HL-60 (cell line): Measurements from ENCODE around the gene WDR37.

Source experiments
- DNase-seq, 2 experiments: peaks; one replicate each; pipeline ENCODE4 v3.0.0-alpha.2; 2010 to 2020; ENCODE audit warnings: low read depth in 1 of 2, low spot score in 1 of 2
- H3K27ac ChIP-seq: fragments of 250-450 bp; sonication (Bioruptor Pico); replicated peaks from 2 replicates; pipeline ENCODE4 v1.5.1; 2020; ENCODE audit warnings: mild to moderate bottlenecking, moderate library complexity
- H3K27me3 ChIP-seq: fragments of 250-450 bp; sonication (Bioruptor Pico); 2 replicates; pipeline ENCODE4 v1.5.1; 2021; ENCODE audit warnings: mild to moderate bottlenecking, moderate library complexity; ENCODE audit not compliant: insufficient read depth, poor library complexity, severe bottlenecking
- H3K4me3 ChIP-seq: replicated peaks from 2 replicates; pipeline ENCODE4 v1.5.1; 2011; ENCODE audit warnings: mild to moderate bottlenecking, control low read depth, low read length; ENCODE audit not compliant: insufficient read depth
- GABPA ChIP-seq: IDR thresholded peaks from 2 replicates; pipeline ENCODE4 v1.6.1; 2012; ENCODE audit warnings: low read depth
- POLR2AphosphoS5 ChIP-seq: IDR thresholded peaks from 2 replicates; pipeline ENCODE4 v1.6.1; 2012; ENCODE audit warnings: low read depth
- SPI1 ChIP-seq: IDR thresholded peaks from 2 replicates; pipeline ENCODE4 v1.6.1; 2012; ENCODE audit warnings: low read depth, mild to moderate bottlenecking, borderline replicate concordance
- TF ChIP-seq, protein P1 (sequence below): IDR thresholded peaks from one replicate; pipeline ENCODE4 v1.5.1; 2011; ENCODE audit warnings: low read length, control low read depth, inconsistent platforms; ENCODE audit not compliant: insufficient read depth
- TF ChIP-seq, protein P2 (sequence below): IDR thresholded peaks from 2 replicates; pipeline ENCODE4 v1.6.1; 2012; ENCODE audit warnings: low read depth; ENCODE audit not compliant: insufficient replicate concordance

WDR37 gene

DNA sequence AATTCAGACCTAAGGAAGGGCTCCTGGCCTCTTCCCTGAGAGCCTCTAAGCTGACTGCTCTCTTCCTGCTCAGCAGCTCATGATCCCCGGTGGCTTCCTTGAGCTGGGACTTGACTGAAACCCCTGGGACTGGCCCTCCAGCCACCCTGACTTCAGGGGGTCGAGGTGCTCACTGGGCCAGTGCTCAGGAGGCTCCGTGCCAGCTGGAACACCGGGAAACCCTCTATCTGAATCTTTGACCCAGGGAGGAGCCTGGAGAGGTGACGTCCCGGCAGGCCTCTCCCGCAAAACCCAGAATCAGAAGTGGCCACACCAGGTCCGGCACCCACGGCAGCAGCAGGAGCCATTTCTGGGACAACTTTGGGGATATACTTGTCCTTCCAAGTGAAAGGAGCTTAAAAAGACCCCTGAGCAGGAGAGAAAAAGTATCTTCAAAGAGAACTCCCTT lies 110.7 kb downstream of the WDR37 start:
- no peak for DNase-seq
- TF ChIP-seq POLR2AphosphoS5: no peak
- no peak for TF ChIP-seq SPI1
- TF ChIP-seq, protein P1, sequence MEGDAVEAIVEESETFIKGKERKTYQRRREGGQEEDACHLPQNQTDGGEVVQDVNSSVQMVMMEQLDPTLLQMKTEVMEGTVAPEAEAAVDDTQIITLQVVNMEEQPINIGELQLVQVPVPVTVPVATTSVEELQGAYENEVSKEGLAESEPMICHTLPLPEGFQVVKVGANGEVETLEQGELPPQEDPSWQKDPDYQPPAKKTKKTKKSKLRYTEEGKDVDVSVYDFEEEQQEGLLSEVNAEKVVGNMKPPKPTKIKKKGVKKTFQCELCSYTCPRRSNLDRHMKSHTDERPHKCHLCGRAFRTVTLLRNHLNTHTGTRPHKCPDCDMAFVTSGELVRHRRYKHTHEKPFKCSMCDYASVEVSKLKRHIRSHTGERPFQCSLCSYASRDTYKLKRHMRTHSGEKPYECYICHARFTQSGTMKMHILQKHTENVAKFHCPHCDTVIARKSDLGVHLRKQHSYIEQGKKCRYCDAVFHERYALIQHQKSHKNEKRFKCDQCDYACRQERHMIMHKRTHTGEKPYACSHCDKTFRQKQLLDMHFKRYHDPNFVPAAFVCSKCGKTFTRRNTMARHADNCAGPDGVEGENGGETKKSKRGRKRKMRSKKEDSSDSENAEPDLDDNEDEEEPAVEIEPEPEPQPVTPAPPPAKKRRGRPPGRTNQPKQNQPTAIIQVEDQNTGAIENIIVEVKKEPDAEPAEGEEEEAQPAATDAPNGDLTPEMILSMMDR: no peak
- TF ChIP-seq, protein P2, sequence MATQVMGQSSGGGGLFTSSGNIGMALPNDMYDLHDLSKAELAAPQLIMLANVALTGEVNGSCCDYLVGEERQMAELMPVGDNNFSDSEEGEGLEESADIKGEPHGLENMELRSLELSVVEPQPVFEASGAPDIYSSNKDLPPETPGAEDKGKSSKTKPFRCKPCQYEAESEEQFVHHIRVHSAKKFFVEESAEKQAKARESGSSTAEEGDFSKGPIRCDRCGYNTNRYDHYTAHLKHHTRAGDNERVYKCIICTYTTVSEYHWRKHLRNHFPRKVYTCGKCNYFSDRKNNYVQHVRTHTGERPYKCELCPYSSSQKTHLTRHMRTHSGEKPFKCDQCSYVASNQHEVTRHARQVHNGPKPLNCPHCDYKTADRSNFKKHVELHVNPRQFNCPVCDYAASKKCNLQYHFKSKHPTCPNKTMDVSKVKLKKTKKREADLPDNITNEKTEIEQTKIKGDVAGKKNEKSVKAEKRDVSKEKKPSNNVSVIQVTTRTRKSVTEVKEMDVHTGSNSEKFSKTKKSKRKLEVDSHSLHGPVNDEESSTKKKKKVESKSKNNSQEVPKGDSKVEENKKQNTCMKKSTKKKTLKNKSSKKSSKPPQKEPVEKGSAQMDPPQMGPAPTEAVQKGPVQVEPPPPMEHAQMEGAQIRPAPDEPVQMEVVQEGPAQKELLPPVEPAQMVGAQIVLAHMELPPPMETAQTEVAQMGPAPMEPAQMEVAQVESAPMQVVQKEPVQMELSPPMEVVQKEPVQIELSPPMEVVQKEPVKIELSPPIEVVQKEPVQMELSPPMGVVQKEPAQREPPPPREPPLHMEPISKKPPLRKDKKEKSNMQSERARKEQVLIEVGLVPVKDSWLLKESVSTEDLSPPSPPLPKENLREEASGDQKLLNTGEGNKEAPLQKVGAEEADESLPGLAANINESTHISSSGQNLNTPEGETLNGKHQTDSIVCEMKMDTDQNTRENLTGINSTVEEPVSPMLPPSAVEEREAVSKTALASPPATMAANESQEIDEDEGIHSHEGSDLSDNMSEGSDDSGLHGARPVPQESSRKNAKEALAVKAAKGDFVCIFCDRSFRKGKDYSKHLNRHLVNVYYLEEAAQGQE: no peak
- no peak for TF ChIP-seq GABPA
- no peaks in the 10 kb centered on the region for H3K27me3 ChIP-seq

DNA sequence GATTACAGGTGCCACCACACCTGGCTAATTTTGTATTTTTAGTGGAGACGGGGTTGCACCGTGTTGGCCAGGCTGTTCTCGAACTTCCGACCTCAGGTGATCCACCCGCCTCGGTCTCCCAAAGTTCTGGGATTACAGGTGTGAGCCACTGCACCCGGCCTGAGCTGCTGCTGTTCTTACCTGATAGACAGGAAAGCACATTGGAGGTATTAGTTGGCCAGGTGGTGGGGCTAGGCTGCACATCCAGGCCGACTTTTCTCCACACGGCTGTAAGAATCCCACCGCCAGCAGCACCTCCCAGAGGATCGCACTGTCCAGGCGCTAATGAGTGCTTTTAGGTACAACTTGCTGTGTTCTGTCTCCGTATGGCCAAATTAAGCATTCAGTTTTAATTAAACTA lies 112.6 kb downstream of the WDR37 start:
- no peak overlapping the region for H3K4me3 ChIP-seq
- DNase-seq: no peak
- H3K27me3 ChIP-seq: no peaks in the 10 kb centered on the region
- TF ChIP-seq, protein P2: no peak
- TF ChIP-seq, protein P1: no peak
- TF ChIP-seq GABPA: no peak
- TF ChIP-seq POLR2AphosphoS5: no peak
- H3K27ac ChIP-seq: no peak overlapping the region

More for the DNA sequence above, 110.7 kb downstream of the WDR37 start:
- Histone ChIP-seq H3K27ac (no peak overlapping the region), H3K4me3 (no peak overlapping the region)

DNA sequence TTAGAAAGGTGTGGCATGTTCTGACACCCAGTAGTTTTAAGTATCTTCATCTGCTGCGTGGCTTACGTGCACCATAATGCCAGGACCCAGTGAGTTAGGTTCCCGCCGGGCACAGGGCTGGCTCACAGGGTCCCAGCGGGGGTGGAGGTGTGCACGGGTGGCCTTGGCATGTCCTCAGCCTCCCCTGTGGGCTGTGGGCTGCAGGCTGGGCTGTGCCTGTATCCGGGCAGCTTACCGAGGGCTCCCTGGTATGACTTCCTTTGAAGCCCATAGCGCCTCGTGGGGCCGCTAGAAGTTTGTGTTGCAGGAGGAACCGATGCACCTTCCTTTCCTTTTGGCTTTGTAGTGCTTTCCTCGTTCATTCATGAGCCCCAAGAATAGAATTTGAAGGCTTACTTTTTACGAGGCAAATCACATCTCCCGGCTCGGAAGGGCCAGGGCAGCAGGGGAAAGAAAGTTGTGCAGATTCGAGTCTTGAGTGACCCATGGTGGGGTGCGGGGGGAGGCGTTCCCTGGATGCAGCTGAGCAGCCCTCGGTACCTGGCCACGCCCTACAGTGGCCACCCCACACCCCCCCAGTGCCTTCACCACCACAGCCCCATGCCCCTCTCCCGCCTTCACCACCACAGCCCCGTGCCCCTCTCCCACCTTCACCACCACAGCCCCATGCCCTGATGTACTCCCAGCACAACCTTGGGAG lies 113.2 kb downstream of the WDR37 start:
- Histone ChIP-seq H3K4me3 (no peak overlapping the region), H3K27ac (no peak overlapping the region), H3K27me3 (no peaks in the 10 kb centered on the region)
- TF ChIP-seq GABPA: no peak
- TF ChIP-seq, protein P2: no peak
- no peak for TF ChIP-seq POLR2AphosphoS5
- TF ChIP-seq SPI1: no peak
- TF ChIP-seq, protein P1: no peak
- DNase-seq: no peak
